Right atrium auricular region (tissue), 2 donors: Measurements from ENCODE around the gene CADM2. TPM values are rescaled to one million over a fixed set of nuclear protein-coding genes. Genes with fewer than 3 reads are reported as not detected.

Source experiments
- DNase-seq: peaks from one replicate; pipeline ENCODE4 v3.0.0-alpha.2; 2019; ENCODE audit warnings: low spot score
- H3K27ac ChIP-seq, 2 donors: fragments of 200-600 bp; sonication (generic); 1 replicate in 1 of 2; 2 replicates in 1 of 2; pipeline ENCODE4 v1.5.1; 2016 to 2019
- H3K27me3 ChIP-seq, 2 donors: fragments of 200-600 bp; sonication (generic); one replicate each; pipeline versions ENCODE4 v1.5.1 to v1.6.0; 2017 to 2019
- H3K36me3 ChIP-seq: fragments of 200-600 bp; sonication (generic); one replicate; pipeline ENCODE4 v1.5.1; 2016
- H3K4me1 ChIP-seq, 2 donors: fragments of 200-600 bp; sonication (generic); one replicate each; pipeline versions ENCODE4 v1.5.1 to v1.6.0; 2017 to 2019
- H3K4me3 ChIP-seq, 2 donors: fragments of 200-600 bp; sonication (generic); 1 replicate in 1 of 2; 2 replicates in 1 of 2; pipeline ENCODE4 v1.5.1; 2017 to 2019; ENCODE audit warnings: mild to moderate bottlenecking in 1 of 2, moderate library complexity in 1 of 2
- H3K9me3 ChIP-seq, 2 donors: fragments of 200-600 bp; sonication (generic); one replicate each; pipeline ENCODE4 v1.5.1; 2019
- CTCF ChIP-seq, 2 donors: fragments of 200-600 bp; sonication (generic); IDR thresholded peaks; one replicate each; pipeline ENCODE4 v1.5.1; 2019; ENCODE audit warnings: antibody characterized with exemption in 2 of 2
- total RNA-seq, 2 donors: library from RNA; depleted of rRNA; stranded (reverse); fragments of >200 nt; gene quantifications; one replicate each; pipeline ENCODE4 v1.1.0, GENCODE V29; 2016

The CADM2 gene
- total RNA-seq, 2 donors from 2014 or later: 6.5 to 9.5 TPM

GRCh38 chr3:85660451-85660850 lies 701.7 kb downstream of the CADM2 start:
- Histone ChIP-seq H3K27ac (no peak overlapping the region), H3K4me3 (no peak overlapping the region), H3K36me3 (no peaks in the 10 kb centered on the region), H3K9me3 (no peaks in the 10 kb centered on the region), H3K4me1 (no peaks in the 10 kb centered on the region), H3K27me3 (no peaks in the 10 kb centered on the region)
- DNase-seq: no peak
- no peak for TF ChIP-seq CTCF (IDR thresholded peaks at IDR 0.05)

DNA sequence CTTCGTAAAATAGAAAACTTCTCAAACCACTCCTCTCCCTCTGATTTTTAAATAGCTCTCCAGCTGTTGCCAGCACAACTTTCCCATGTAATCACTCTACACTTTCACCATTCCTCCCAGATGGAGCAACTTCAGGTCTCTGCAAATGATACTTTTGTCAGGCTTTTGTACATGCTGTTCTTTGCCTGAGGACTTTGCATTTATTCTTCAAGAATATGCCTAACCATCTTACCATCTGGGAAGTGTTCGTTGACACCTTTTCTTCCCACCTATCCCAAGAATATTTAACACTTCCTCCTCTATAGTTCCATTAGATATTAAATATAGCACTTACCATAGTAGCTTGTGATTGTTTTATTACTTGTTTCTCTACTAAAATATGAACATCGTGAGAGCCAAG lies 703.7 kb downstream of the CADM2 start:
- Histone ChIP-seq H3K36me3 (no peaks in the 10 kb centered on the region), H3K27ac (no peak overlapping the region), H3K27me3 (no peaks in the 10 kb centered on the region), H3K4me3 (no peak overlapping the region), H3K9me3 (no peaks in the 10 kb centered on the region), H3K4me1 (no peaks in the 10 kb centered on the region)
- no peak for TF ChIP-seq CTCF (IDR thresholded peaks at IDR 0.05)
- DNase-seq: no peak

GRCh38 chr3:85667744-85668143 lies 709.0 kb downstream of the CADM2 start:
- Histone ChIP-seq H3K4me3 (no peak overlapping the region), H3K27me3 (no peaks in the 10 kb centered on the region), H3K27ac (no peak overlapping the region), H3K4me1 (no peaks in the 10 kb centered on the region), H3K9me3 (no peaks in the 10 kb centered on the region), H3K36me3 (no peaks in the 10 kb centered on the region)
- TF ChIP-seq CTCF (IDR thresholded peaks at IDR 0.05): no peak
- no peak for DNase-seq

GRCh38 chr3:85670634-85671205 lies 711.9 kb downstream of the CADM2 start:
- H3K27me3 ChIP-seq: no peaks in the 10 kb centered on the region
- H3K27ac ChIP-seq: no peak overlapping the region
- TF ChIP-seq CTCF (IDR thresholded peaks at IDR 0.05): no peak
- no peaks in the 10 kb centered on the region for H3K36me3 ChIP-seq
- H3K4me1 ChIP-seq: no peaks in the 10 kb centered on the region
- DNase-seq: no peak
- no peaks in the 10 kb centered on the region for H3K9me3 ChIP-seq
- no peak overlapping the region for H3K4me3 ChIP-seq

DNA sequence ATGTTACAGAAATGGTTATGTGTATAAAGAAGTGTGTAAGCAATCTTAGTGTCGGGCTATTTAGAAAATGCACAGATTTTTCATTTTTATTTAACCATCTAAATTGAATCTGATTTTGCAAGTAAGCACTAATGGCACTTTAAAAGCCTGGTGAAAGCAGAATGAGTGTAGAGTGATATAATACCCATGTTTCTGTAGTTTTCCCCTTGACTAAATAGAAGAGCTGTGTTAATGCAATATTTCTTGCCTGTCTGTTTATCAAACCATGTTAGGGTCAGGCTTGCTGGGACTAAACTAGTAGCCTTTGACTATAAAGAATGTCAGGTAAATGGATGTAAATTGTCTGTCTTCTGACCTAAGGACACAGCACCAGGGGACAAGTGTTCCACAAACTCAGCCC lies 714.0 kb downstream of the CADM2 start:
- no peaks in the 10 kb centered on the region for H3K9me3 ChIP-seq
- no peaks in the 10 kb centered on the region for H3K27me3 ChIP-seq
- no peaks in the 10 kb centered on the region for H3K4me1 ChIP-seq
- H3K4me3 ChIP-seq: no peak overlapping the region
- no peak for DNase-seq
- no peak overlapping the region for H3K27ac ChIP-seq
- TF ChIP-seq CTCF (IDR thresholded peaks at IDR 0.05): no peak
- H3K36me3 ChIP-seq: no peaks in the 10 kb centered on the region

DNA sequence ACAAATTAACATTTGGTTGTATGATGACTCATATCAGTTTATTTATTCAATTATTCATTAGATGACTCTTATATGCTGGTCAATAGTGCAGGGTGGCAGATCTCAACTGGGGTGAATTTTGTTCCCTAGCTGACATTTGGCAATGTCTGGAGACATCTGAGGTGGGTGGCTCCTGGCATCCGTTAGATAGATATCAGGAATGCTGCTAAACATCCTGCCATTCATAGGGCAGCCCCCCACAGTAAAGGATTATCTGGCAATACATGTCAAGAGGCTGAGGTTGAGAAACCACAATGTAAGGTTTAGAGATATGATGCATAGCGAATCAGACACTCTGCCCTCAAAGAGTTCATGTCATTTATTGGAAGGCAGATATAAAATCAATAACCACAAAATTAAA lies 719.9 kb downstream of the CADM2 start:
- Histone ChIP-seq H3K27me3 (no peaks in the 10 kb centered on the region), H3K27ac (no peak overlapping the region), H3K36me3 (no peaks in the 10 kb centered on the region), H3K4me1 (no peaks in the 10 kb centered on the region), H3K9me3 (no peaks in the 10 kb centered on the region), H3K4me3 (no peak overlapping the region)
- TF ChIP-seq CTCF (IDR thresholded peaks at IDR 0.05): no peak
- DNase-seq: no peak
